Measurements from ENCODE around the gene PACSIN3. TPM values are rescaled to one million over a fixed set of nuclear protein-coding genes. Genes with fewer than 3 reads are reported as not detected.

PACSIN3 gene
- total RNA-seq (2021) = 113 and 114 TPM in 2 replicates
- Bru-seq, nascent RNA = percentile 77 among the genes with signal in this experiment
- percentile 81 among the genes with signal in this experiment for BruChase-seq, experiment 1, labeled RNA remaining after a 2-hour chase
- percentile 84 among the genes with signal in this experiment for BruChase-seq, experiment 2, labeled RNA remaining after a 6-hour chase
- long read RNA-seq, transcript PACSIN3-201 (11 exons, 1,843 nt) = major isoform, 77 of 98 reads
- long read RNA-seq, partial matches to known transcripts = 4 of 98 reads
- long read RNA-seq, other reads (novel, unspliced or antisense) = 16 of 98 reads

DNA sequence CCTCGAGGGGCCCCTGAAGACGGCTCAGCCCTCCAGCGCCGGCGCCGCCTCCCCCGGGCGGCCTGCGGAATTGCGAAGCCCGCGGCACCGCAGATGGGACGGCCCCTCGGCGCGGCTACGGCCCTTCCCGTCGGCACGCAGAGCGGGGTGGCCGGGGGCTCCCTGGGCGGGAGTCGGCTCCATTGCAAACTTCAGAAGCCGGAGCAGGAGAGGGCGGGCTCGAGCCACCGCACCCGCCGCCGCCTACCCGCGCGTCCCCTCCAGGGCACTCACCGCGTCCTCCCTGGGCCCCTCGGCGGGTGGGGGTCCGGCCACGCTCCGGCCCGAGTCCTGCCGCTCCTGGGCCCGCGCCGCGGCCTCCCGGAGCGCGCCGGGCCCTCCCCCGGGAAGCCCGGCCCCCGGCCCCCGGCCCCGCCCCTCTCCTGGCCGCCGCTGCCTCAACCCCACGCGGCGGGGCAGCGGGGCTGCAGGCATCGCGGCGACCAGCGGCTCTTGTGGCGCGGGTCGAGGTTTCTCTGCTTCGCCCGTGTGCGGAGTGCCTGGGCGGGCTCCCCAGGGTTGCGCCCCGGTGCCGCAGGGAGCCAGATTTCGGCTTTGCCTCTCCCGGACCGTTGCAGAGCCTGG, at the start of gene PACSIN3:
TSS of gene PACSIN3 (minus strand) at position 359 of the 624 bp plus-strand sequence. CDS start 3,707 bp downstream, outside the sequence.
- BruUV-seq (replicated peaks) = no TSS peak
- Histone ChIP-seq H3K27me3 (ENCODE audit: insufficient read depth, low read depth) (no peaks in the 10 kb centered on the region), H3K4me2 (peak within 1 kb of the TSS; percentile 98), H3F3A (ENCODE audit: insufficient read depth, low read depth) (peaks cover 44% of the 10 kb centered on the region), H3K4me3 (peak within 1 kb of the TSS; percentile 77), H3K27ac (peak within 1 kb of the TSS; percentile 84), H2AFZ (peak within 1 kb of the TSS; percentile 85), H3K36me3 (ENCODE audit: low read depth) (peaks cover 14% of the 10 kb centered on the region; the same call in 1 of the 2 replicates), H3K9me3 (ENCODE audit: insufficient read depth, low read depth) (no peaks in the 10 kb centered on the region), H3K4me1 (replicated peaks; ENCODE audit: insufficient read depth) (peaks cover 55% of the 10 kb centered on the region), H3K9me2 (ENCODE audit: insufficient read depth) (no peaks in the 10 kb centered on the region), H3K79me2 (ENCODE audit: low read depth) (peaks cover 38% of the 10 kb centered on the region), H4K20me1 (ENCODE audit: insufficient read depth) (peaks cover 24% of the 10 kb centered on the region)
- no peak for TF ChIP-seq EZH2 (IDR thresholded peaks at IDR 0.05; ENCODE audit: low read depth)
- TF ChIP-seq, protein P1, sequence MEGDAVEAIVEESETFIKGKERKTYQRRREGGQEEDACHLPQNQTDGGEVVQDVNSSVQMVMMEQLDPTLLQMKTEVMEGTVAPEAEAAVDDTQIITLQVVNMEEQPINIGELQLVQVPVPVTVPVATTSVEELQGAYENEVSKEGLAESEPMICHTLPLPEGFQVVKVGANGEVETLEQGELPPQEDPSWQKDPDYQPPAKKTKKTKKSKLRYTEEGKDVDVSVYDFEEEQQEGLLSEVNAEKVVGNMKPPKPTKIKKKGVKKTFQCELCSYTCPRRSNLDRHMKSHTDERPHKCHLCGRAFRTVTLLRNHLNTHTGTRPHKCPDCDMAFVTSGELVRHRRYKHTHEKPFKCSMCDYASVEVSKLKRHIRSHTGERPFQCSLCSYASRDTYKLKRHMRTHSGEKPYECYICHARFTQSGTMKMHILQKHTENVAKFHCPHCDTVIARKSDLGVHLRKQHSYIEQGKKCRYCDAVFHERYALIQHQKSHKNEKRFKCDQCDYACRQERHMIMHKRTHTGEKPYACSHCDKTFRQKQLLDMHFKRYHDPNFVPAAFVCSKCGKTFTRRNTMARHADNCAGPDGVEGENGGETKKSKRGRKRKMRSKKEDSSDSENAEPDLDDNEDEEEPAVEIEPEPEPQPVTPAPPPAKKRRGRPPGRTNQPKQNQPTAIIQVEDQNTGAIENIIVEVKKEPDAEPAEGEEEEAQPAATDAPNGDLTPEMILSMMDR (conservative IDR thresholded peaks at IDR 0.05) = no peak
- intact Hi-C loops (cut with micrococcal nuclease; ENCODE audit: unreplicated experiment) = no loop called here
- peak in 1 of 2 experiments; percentile 64 for DNase-seq
- POLR2A ChIA-PET (ENCODE audit: unreplicated experiment) = interaction anchor here (0.9 to 1.5 kb wide), 3 partner anchors 28 to 30 kb away, joined by 8 to 69 read pairs (median 12); partner anchors contain the start of gene DDB2
- CTCF ChIA-PET = interaction anchor here (0.6 to 1.9 kb wide), 3 partner anchors 29 to 367 kb away, joined by 7 to 12 read pairs (median 11); partner anchors contain the start of gene DDB2

DNA sequence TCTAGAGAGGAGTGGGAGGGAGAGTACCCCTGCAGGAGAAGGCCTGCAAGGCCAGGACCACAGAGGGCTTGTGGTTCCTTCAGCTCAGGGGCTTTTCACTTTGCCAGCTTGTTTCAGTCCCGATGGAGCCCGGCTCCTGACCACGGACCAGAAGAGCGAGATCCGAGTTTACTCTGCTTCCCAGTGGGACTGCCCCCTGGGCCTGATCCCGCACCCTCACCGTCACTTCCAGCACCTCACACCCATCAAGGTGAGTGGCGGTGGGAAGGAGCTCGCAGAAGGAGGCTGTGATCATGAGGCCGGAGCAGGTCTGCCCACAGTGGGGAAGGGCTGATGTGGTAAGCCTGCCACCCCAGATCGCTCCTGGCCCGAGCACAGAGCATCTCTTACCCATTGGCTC, 48.9 kb upstream of the PACSIN3 start:
- H3K9me3 ChIP-seq (ENCODE audit: insufficient read depth, low read depth) = no peaks in the 10 kb centered on the region
- H3K4me3 ChIP-seq = peak overlapping the region; percentile 52

DNA sequence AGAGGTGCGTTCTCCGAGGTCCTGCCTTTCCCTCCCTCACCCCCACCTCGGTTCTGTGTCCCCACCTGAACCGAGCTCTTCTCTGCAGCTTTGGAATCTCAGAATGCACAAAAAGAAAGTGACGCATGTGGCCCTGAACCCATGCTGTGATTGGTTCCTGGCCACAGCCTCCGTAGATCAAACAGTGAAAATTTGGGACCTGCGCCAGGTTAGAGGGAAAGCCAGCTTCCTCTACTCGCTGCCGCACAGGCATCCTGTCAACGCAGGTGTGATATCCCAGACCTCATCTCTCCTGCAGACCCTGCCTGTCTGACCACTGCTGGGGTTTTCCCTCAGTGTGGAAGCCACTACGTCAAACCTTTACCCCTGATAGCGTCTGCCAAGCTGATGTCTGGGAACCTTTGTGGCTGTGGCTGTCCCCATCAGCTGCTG, 48.5 kb upstream of the PACSIN3 start:
- Histone ChIP-seq H3K9me3 (ENCODE audit: insufficient read depth, low read depth) (no peaks in the 10 kb centered on the region), H3K4me1 (replicated peaks; ENCODE audit: insufficient read depth) (peaks cover 38% of the 10 kb centered on the region), H3K4me3 (peak overlapping the region; percentile 52), H3K4me2 (peak overlapping the region; percentile 79), H3K27ac (peak overlapping the region; percentile 49), H3K79me2 (ENCODE audit: low read depth) (no peaks in the 10 kb centered on the region), H4K20me1 (ENCODE audit: insufficient read depth) (no peaks in the 10 kb centered on the region), H3K36me3 (ENCODE audit: low read depth) (peaks cover 4% of the 10 kb centered on the region; the same call in 1 of the 2 replicates), H2AFZ (peak overlapping the region; percentile 52), H3F3A (ENCODE audit: insufficient read depth, low read depth) (peaks cover 52% of the 10 kb centered on the region), H3K9me2 (ENCODE audit: insufficient read depth) (no peaks in the 10 kb centered on the region), H3K27me3 (ENCODE audit: insufficient read depth, low read depth) (no peaks in the 10 kb centered on the region)
- intact Hi-C loops (cut with micrococcal nuclease; ENCODE audit: unreplicated experiment) = no loop called here
- no peak for DNase-seq
- TF ChIP-seq EZH2 (IDR thresholded peaks at IDR 0.05; ENCODE audit: low read depth) = no peak
- TF ChIP-seq, protein P1 (conservative IDR thresholded peaks at IDR 0.05) = no peak
- BruUV-seq (replicated peaks) = no TSS peak
- POLR2A ChIA-PET (ENCODE audit: unreplicated experiment) = interaction anchor here (1.3 kb wide), 1 partner anchor 25 kb away, joined by 4 read pairs; no protein-coding TSS in a partner anchor
- CTCF ChIA-PET = interaction anchor here (0.6 to 1.2 kb wide), 2 partner anchors 120 to 426 kb away, joined by 3 to 4 read pairs; no protein-coding TSS in a partner anchor

More for the DNA sequence above, 48.9 kb upstream of the PACSIN3 start:
- BruUV-seq (replicated peaks) = no TSS peak
- intact Hi-C loops (cut with micrococcal nuclease; ENCODE audit: unreplicated experiment) = no loop called here
- POLR2A ChIA-PET (ENCODE audit: unreplicated experiment) = interaction anchor here (0.7 to 1.3 kb wide), 2 partner anchors 24 to 38 kb away, joined by 4 to 5 read pairs; no protein-coding TSS in a partner anchor
- H3K27ac ChIP-seq = 0 out of 2 replicates have a peak overlapping the region, but pooled peaks have one; percentile 49
- no peaks in the 10 kb centered on the region for H3K9me2 ChIP-seq (ENCODE audit: insufficient read depth)
- H3F3A ChIP-seq (ENCODE audit: insufficient read depth, low read depth) = peaks cover 52% of the 10 kb centered on the region
- H3K79me2 ChIP-seq (ENCODE audit: low read depth) = no peaks in the 10 kb centered on the region
- DNase-seq = no peak
- H3K4me2 ChIP-seq = peak overlapping the region; percentile 79
- no peak for TF ChIP-seq EZH2 (IDR thresholded peaks at IDR 0.05; ENCODE audit: low read depth)
- TF ChIP-seq, protein P1 (conservative IDR thresholded peaks at IDR 0.05) = no peak
- H3K4me1 ChIP-seq (replicated peaks; ENCODE audit: insufficient read depth) = peaks cover 38% of the 10 kb centered on the region
- H3K27me3 ChIP-seq (ENCODE audit: insufficient read depth, low read depth) = no peaks in the 10 kb centered on the region
- CTCF ChIA-PET = no interaction called here
- no peak overlapping the region for H2AFZ ChIP-seq
- H3K36me3 ChIP-seq (ENCODE audit: low read depth) = peaks cover 8% of the 10 kb centered on the region
- H4K20me1 ChIP-seq (ENCODE audit: insufficient read depth) = no peaks in the 10 kb centered on the region
